Peyer's patch (tissue), 4 donors: ENCODE measurements around the gene SLC15A1.

Experiments used
- POLR2A ChIP-seq, 2 donors: fragments of 450-650 bp; IDR thresholded peaks; one replicate each; pipeline ENCODE4 v1.5.1; 2017; ENCODE audit warnings: antibody characterized with exemption in 2 of 2, mild to moderate bottlenecking in 2 of 2, moderate library complexity in 2 of 2
- TF ChIP-seq, protein P1 (sequence below), 6 experiments: fragments of 450-650 bp in 4 of 6; fragments of 200-600 bp in 2 of 6; sonication (generic) in 1 of 6; IDR thresholded peaks; one replicate each; pipeline ENCODE4 v1.5.1; 2017 to 2019; ENCODE audit warnings: antibody characterized with exemption in 6 of 6, mild to moderate bottlenecking in 3 of 6, moderate library complexity in 1 of 6

GRCh38 chr13:98648141-98648540 is 104.3 kb downstream of the SLC15A1 start:
- TF ChIP-seq, protein P1, sequence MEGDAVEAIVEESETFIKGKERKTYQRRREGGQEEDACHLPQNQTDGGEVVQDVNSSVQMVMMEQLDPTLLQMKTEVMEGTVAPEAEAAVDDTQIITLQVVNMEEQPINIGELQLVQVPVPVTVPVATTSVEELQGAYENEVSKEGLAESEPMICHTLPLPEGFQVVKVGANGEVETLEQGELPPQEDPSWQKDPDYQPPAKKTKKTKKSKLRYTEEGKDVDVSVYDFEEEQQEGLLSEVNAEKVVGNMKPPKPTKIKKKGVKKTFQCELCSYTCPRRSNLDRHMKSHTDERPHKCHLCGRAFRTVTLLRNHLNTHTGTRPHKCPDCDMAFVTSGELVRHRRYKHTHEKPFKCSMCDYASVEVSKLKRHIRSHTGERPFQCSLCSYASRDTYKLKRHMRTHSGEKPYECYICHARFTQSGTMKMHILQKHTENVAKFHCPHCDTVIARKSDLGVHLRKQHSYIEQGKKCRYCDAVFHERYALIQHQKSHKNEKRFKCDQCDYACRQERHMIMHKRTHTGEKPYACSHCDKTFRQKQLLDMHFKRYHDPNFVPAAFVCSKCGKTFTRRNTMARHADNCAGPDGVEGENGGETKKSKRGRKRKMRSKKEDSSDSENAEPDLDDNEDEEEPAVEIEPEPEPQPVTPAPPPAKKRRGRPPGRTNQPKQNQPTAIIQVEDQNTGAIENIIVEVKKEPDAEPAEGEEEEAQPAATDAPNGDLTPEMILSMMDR (IDR thresholded peaks at IDR 0.05): no peak
- peak in 1 of 2 donors; percentile 40 for TF ChIP-seq POLR2A (IDR thresholded peaks at IDR 0.05)
